Activated CD4-positive, alpha-beta T cell treated with anti-CD3 and anti-CD28 coated beads for 36 hours (primary cell): ENCODE data around the gene POLR1G. TPM values are rescaled to one million over a fixed set of nuclear protein-coding genes. Genes with fewer than 3 reads are reported as not detected.

Experiments used
- ATAC-seq: fragments of 200-7000 bp; cut with Tn5 transposase; one replicate; pipeline ENCODE4 v1.10.0; 2021; ENCODE audit warnings: mild to moderate bottlenecking, moderate library complexity
- CTCF ChIA-PET: fragments of 350-600 bp; sonication (Branson Sonifier 250); formaldehyde crosslinking; loops from one replicate; lab custom pipeline; 2021; ENCODE audit warnings: antibody characterized with exemption; lab: Charles Lee
- POLR2A ChIA-PET: fragments of 350-600 bp; sonication (Branson Sonifier 250); formaldehyde crosslinking; loops from one replicate; lab custom pipeline; 2021; ENCODE audit warnings: antibody characterized with exemption, inconsistent platforms; lab: Charles Lee
- DNase-seq: peaks from one replicate; pipeline ENCODE4 v3.0.0-alpha.2; 2020
- H3K27ac Mint-ChIP-seq: one replicate; pipeline ENCODE4 v1.8.0; 2021; ENCODE audit warnings: mixed read lengths
- H3K27me3 Mint-ChIP-seq: one replicate; pipeline ENCODE4 v1.8.0; 2021; ENCODE audit warnings: mixed read lengths
- H3K36me3 Mint-ChIP-seq: one replicate; pipeline ENCODE4 v1.8.0; 2021; ENCODE audit warnings: low read depth, mixed read lengths
- H3K4me1 Mint-ChIP-seq: one replicate; pipeline ENCODE4 v1.8.0; 2021; ENCODE audit warnings: mixed read lengths
- H3K4me3 Mint-ChIP-seq: one replicate; pipeline ENCODE4 v1.8.0; 2021; ENCODE audit warnings: mild to moderate bottlenecking, moderate library complexity, mixed read lengths
- H3K9me3 Mint-ChIP-seq: one replicate; pipeline ENCODE4 v1.8.0; 2021; ENCODE audit warnings: low read depth, mixed read lengths
- intact Hi-C, 2 experiments: fragments of 100-400 bp; cut with DNase I in 1 of 2; cut with micrococcal nuclease in 1 of 2; formaldehyde crosslinking; loops; one replicate each; pipeline versions ENCODE4 v1.14.2 to v1.15.1; 2022 to 2024; cut with DNase I, micrococcal nuclease
- total RNA-seq, 2 experiments: library from RNA; stranded (reverse); gene quantifications; one replicate each; pipeline ENCODE4 v1.2.3, GENCODE V29; 2021

POLR1G gene
- total RNA-seq, 2 experiments from 2014 or later = 15.8 to 18.4 TPM

GRCh38 chr19:45437328-45437727 is 30.9 kb downstream of the POLR1G start:
- Mint-ChIP-seq H3K9me3 (no peaks in the 10 kb centered on the region), H3K4me1 (peaks cover 14% of the 10 kb centered on the region), H3K27me3 (no peaks in the 10 kb centered on the region), H3K27ac (no peak overlapping the region), H3K4me3 (no peak overlapping the region), H3K36me3 (no peaks in the 10 kb centered on the region)
- intact Hi-C loops = no loop called here
- POLR2A ChIA-PET = interaction anchor here (0.6 kb wide), 1 partner anchor 82 kb away, joined by 4 read pairs; no protein-coding TSS in a partner anchor
- CTCF ChIA-PET = interaction anchor here (0.7 to 6.8 kb wide), 4 partner anchors 32 to 48 kb away, joined by 4 to 158 read pairs (median 5); no protein-coding TSS in a partner anchor
- DNase-seq (no peak), ATAC-seq (no peak)

DNA sequence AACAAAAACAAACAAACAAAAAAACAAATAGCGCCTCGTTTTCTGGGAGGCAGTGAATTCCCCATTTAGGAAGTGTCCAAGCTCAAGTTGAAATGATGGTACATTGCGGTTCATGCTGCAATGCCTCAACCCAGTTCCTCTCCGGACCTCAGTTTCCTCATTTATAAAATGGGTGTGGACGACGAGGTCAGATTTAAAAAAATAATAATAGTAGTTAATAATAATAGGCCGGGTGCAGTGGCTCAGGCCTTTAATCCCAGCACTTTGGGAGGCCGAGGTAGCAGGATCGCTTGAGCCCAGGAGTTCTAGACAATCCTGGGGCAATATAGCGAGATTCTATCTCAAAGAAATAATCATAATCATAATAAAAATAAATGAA is 32.7 kb downstream of the POLR1G start:
- DNase-seq (no peak), ATAC-seq (no peak)
- Mint-ChIP-seq H3K27ac (no peak overlapping the region), H3K9me3 (no peaks in the 10 kb centered on the region), H3K4me1 (peaks cover 29% of the 10 kb centered on the region), H3K4me3 (peak overlapping the region; percentile 56), H3K27me3 (no peaks in the 10 kb centered on the region), H3K36me3 (no peaks in the 10 kb centered on the region)
- CTCF ChIA-PET = interaction anchor here (0.6 to 6.8 kb wide), 34 partner anchors 8 to 882 kb away, joined by 3 to 158 read pairs (median 4); partner anchors contain the start of genes EML2, ERCC2 and FOSB
- POLR2A ChIA-PET = interaction anchor here (0.6 to 2.9 kb wide), 9 partner anchors 10 to 321 kb away, joined by 3 to 20 read pairs (median 5); partner anchors contain the start of genes FOSB and QPCTL
- intact Hi-C loops = loop anchor here (1.0 kb wide), 5 partner anchors 28 to 204 kb away; partner anchors contain the start of genes FOSB (in 1 of the 2) and POLR1G (in 1 of the 2)

- Mint-ChIP-seq H3K9me3 (no peaks in the 10 kb centered on the region), H3K4me3 (peak overlapping the region; percentile 56), H3K36me3 (no peaks in the 10 kb centered on the region), H3K27ac (peak overlapping the region; percentile 63), H3K27me3 (no peaks in the 10 kb centered on the region), H3K4me1 (peaks cover 33% of the 10 kb centered on the region)
- ATAC-seq = peak; percentile 70
- intact Hi-C loops = loop anchor here (1.0 to 5.0 kb wide), 7 partner anchors 28 to 353 kb away; partner anchors contain the start of genes DMWD (in 1 of the 2), FOSB (in 1 of the 2) and POLR1G (in 1 of the 2)
- ChIA-PET CTCF (interaction anchor here (0.6 to 6.8 kb wide), 37 partner anchors 8 to 882 kb away, joined by 3 to 158 read pairs (median 4); partner anchors contain the start of genes EML2, ERCC2 and FOSB), POLR2A (interaction anchor here (0.6 to 2.9 kb wide), 10 partner anchors 11 to 321 kb away, joined by 3 to 20 read pairs (median 4); partner anchors contain the start of genes FOSB and QPCTL)
- DNase-seq = peak; percentile 90
Observed at GRCh38 chr19:45439569-45440258, 33.3 kb downstream of the POLR1G start.

- H3K27ac Mint-ChIP-seq = peak overlapping the region; percentile 63
- no peaks in the 10 kb centered on the region for H3K27me3 Mint-ChIP-seq
- ATAC-seq (no peak), DNase-seq (peak; percentile 19)
- ChIA-PET POLR2A (interaction anchor here (0.6 to 2.9 kb wide), 4 partner anchors 27 to 252 kb away, joined by 3 to 20 read pairs (median 10); partner anchors contain the start of genes FOSB and QPCTL), CTCF (interaction anchor here (0.6 to 6.8 kb wide), 21 partner anchors 8 to 455 kb away, joined by 3 to 158 read pairs (median 6); partner anchors contain the start of genes ERCC2 and FOSB)
- no peaks in the 10 kb centered on the region for H3K36me3 Mint-ChIP-seq
- peak overlapping the region; percentile 56 for H3K4me3 Mint-ChIP-seq
- intact Hi-C loops = loop anchor here in 1 of 2 experiments (5.0 kb wide), 2 partner anchors 122 to 352 kb away; partner anchors contain the start of gene DMWD
- H3K9me3 Mint-ChIP-seq = no peaks in the 10 kb centered on the region
- peaks cover 35% of the 10 kb centered on the region for H3K4me1 Mint-ChIP-seq
Observed at GRCh38 chr19:45440259-45440638, 33.8 kb downstream of the POLR1G start.

DNA sequence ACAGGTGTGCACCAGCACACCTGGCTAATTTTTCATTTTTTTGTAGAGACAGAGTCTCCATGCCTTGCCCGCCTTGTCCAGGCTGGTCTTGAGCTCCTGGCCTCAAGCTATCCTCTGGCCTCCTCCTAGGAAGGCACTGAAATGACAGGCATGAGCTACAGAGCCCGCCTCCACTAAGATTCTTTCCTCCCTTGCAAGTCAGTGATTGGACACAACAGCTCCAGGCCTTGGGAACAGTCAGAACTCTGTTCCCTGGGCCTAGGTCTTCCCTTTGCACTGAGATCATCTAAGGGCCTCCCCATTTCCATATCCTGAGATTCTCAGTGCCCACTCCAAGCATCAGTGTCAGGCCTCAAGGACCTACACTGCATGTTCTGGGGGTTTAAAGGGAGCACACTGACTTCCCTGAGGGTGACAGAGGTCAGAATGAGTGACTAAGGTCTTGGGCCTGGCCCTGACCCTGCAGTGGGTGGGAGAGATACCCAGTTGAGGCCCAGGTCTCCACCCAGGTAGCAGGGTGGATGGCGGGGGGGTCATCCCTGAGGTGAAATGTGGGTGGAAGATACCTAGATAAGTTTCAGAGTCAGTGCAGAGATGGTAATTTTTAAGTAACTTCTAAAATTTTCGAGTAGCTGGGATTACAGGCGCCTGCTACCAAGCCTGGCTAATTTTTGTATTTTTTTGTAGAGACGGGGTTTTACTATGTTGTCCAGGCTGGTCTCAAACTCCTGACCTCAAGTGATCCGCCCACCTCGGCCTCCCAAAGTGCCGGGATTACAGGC is 34.6 kb downstream of the POLR1G start:
- intact Hi-C loops = loop anchor here in 1 of 2 experiments (5.0 kb wide), 2 partner anchors 121 to 351 kb away; partner anchors contain the start of gene DMWD
- peak overlapping the region; percentile 56 for H3K4me3 Mint-ChIP-seq
- H3K27me3 Mint-ChIP-seq = no peaks in the 10 kb centered on the region
- H3K27ac Mint-ChIP-seq = peak overlapping the region; percentile 63
- no peaks in the 10 kb centered on the region for H3K9me3 Mint-ChIP-seq
- no peak for ATAC-seq
- ChIA-PET POLR2A (interaction anchor here (2.9 kb wide), 1 partner anchor 27 kb away, joined by 20 read pairs; the partner anchor contains the start of gene FOSB), CTCF (interaction anchor here (0.6 to 6.8 kb wide), 10 partner anchors 10 to 262 kb away, joined by 3 to 158 read pairs (median 3); partner anchors contain the start of gene FOSB)
- peak; percentile 16 for DNase-seq
- no peaks in the 10 kb centered on the region for H3K36me3 Mint-ChIP-seq
- peaks cover 39% of the 10 kb centered on the region for H3K4me1 Mint-ChIP-seq

DNA sequence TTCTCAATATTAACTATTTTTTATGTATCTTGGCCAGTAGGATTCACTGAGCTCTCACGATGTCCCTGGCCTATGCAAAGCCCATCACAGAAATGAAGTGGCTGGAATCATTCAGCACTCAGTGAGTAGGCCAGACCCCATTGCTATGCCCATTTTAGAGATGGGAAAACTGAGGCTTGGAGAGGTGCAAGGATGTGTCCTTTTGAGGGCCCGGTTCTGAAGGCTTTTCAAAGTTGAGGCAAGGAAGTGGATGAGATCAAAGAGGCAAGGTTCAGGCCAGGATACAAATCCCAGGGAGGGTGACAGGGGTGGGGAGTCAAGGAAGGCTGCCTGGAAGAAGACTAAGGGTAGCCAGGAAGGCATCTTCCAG is 35.9 kb downstream of the POLR1G start:
- no peak for DNase-seq
- intact Hi-C loops = loop anchor here (2.0 to 5.0 kb wide), 3 partner anchors 36 to 350 kb away; partner anchors contain the start of genes DMWD (in 1 of the 2) and POLR1G (in 1 of the 2)
- Mint-ChIP-seq H3K4me1 (peaks cover 44% of the 10 kb centered on the region), H3K9me3 (no peaks in the 10 kb centered on the region), H3K36me3 (no peaks in the 10 kb centered on the region), H3K27ac (no peak overlapping the region), H3K4me3 (peak overlapping the region; percentile 74), H3K27me3 (no peaks in the 10 kb centered on the region)
- CTCF ChIA-PET = interaction anchor here (0.7 to 0.8 kb wide), 2 partner anchors 10 to 36 kb away, joined by 3 read pairs; no protein-coding TSS in a partner anchor
- ATAC-seq = no peak
- POLR2A ChIA-PET = no interaction called here

- ChIA-PET POLR2A (no interaction called here), CTCF (interaction anchor here (0.8 kb wide), 1 partner anchor 10 kb away, joined by 3 read pairs; no protein-coding TSS in a partner anchor)
- H3K36me3 Mint-ChIP-seq = no peaks in the 10 kb centered on the region
- H3K4me1 Mint-ChIP-seq = peaks cover 44% of the 10 kb centered on the region
- DNase-seq (peak; percentile 68), ATAC-seq (peak; percentile 22)
- H3K27me3 Mint-ChIP-seq = no peaks in the 10 kb centered on the region
- intact Hi-C loops = loop anchor here (2.0 to 5.0 kb wide), 3 partner anchors 36 to 349 kb away; partner anchors contain the start of genes DMWD (in 1 of the 2) and POLR1G (in 1 of the 2)
- no peaks in the 10 kb centered on the region for H3K9me3 Mint-ChIP-seq
- H3K4me3 Mint-ChIP-seq = peak overlapping the region; percentile 74
- peak overlapping the region; percentile 14 for H3K27ac Mint-ChIP-seq
Observed at GRCh38 chr19:45442778-45443461, 36.5 kb downstream of the POLR1G start.

DNA sequence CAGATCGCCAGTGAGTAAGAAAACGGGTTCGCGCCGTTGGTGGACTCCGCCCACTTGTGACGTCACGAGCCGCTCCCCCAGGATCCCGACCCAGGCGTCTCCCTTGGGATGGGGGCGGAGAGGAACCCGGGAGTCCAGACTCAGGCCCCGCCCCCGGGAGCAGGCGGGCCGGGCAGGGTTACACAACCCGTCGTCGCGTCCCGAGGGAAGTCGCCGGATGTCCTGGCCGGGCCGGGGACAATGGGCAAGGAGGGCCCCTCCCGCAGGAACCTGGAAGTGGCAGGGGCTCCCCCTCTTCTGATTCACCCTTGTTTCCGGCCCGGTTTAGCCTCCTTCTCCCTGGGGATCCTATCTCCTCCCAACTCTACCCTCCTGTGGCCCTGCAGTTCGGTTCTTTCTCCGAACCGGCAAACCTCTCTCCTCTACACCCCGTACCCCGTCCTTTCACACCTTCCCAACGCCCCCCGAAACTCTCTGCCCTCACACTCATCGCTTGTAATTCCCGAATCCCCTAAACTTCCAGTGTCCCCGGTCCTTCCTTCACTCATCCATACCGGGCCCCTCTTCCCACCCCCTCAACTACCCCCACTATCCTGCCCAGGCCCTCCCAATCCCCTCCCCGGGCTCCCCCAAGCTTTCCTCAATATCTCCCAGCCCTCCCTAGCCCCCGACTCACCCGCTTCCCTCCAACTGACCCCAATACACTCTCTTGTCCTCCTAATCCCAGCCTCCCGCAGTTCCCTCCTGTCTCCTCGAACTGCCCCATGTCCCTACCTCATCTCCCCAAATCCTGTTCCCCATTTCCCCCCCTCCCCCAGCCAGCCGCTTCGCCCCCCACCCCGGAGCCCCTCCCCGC is 37.2 kb downstream of the POLR1G start:
- Mint-ChIP-seq H3K27me3 (no peaks in the 10 kb centered on the region), H3K4me1 (peaks cover 47% of the 10 kb centered on the region), H3K4me3 (peak overlapping the region; percentile 74), H3K36me3 (no peaks in the 10 kb centered on the region), H3K27ac (peak overlapping the region; percentile 83), H3K9me3 (no peaks in the 10 kb centered on the region)
- peak; percentile 79 for DNase-seq
- ChIA-PET POLR2A (no interaction called here), CTCF (no interaction called here)
- ATAC-seq = peak; percentile 46
- intact Hi-C loops = loop anchor here (1.0 to 5.0 kb wide), 4 partner anchors 24 to 349 kb away; partner anchors contain the start of genes DMWD (in 1 of the 2), FOSB (in 1 of the 2) and POLR1G (in 1 of the 2)

DNA sequence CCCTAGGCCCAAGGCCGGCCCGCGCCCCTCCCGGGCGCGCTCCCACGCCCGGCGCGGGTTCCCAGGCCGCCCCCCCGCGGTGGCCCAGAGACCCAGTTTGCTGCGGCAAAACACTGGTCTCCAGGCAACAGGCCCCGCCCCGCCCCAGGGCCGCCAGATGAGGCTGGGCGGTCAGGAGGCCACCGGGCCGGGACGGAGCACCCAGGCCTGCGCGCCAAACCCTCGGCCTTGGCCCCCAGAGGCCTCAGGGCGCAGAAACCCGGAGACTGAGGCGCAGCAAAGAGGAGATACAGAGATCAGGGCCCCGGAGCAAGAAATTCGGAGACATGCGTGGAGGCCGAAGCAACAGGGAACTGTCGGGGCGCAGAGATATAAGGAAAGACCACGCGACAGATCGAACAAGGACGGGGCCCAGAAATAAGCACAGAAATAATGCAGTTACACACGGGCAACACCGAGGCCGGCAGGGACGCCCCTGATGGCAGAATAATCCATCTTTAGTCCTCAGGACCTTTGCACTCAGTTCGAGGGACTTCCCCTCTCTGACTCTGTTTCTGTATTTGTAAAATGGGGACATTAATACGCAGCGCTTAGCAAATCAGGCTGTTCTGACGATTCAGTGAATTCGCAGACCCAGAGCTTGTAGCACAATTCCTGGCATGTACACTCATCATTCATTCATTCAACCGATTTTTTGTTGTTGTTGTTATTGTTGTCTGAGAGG is 38.0 kb downstream of the POLR1G start:
- H3K4me1 Mint-ChIP-seq = peaks cover 52% of the 10 kb centered on the region
- H3K36me3 Mint-ChIP-seq = no peaks in the 10 kb centered on the region
- no peaks in the 10 kb centered on the region for H3K27me3 Mint-ChIP-seq
- ChIA-PET CTCF (interaction anchor here (0.8 to 4.4 kb wide), 4 partner anchors 23 to 114 kb away, joined by 3 to 22 read pairs (median 5); partner anchors contain the start of gene FOSB), POLR2A (interaction anchor here (0.7 kb wide), 1 partner anchor 1919 kb away, joined by 5 read pairs; no protein-coding TSS in a partner anchor)
- peak overlapping the region; percentile 74 for H3K4me3 Mint-ChIP-seq
- no peaks in the 10 kb centered on the region for H3K9me3 Mint-ChIP-seq
- peak; percentile 86 for DNase-seq
- intact Hi-C loops = loop anchor here in 1 of 2 experiments (1.0 to 5.0 kb wide), 3 partner anchors 23 to 348 kb away; partner anchors contain the start of genes DMWD and FOSB
- H3K27ac Mint-ChIP-seq = no peak overlapping the region
- ATAC-seq = peak; percentile 31
